Measurements from ENCODE around the gene ABHD17A. TPM values are rescaled to one million over a fixed set of nuclear protein-coding genes. Genes with fewer than 3 reads are reported as not detected.

Gene ABHD17A
- polyA plus RNA-seq, 3 donors, result 69.8 to 96.1 (median 79.0) TPM

DNA sequence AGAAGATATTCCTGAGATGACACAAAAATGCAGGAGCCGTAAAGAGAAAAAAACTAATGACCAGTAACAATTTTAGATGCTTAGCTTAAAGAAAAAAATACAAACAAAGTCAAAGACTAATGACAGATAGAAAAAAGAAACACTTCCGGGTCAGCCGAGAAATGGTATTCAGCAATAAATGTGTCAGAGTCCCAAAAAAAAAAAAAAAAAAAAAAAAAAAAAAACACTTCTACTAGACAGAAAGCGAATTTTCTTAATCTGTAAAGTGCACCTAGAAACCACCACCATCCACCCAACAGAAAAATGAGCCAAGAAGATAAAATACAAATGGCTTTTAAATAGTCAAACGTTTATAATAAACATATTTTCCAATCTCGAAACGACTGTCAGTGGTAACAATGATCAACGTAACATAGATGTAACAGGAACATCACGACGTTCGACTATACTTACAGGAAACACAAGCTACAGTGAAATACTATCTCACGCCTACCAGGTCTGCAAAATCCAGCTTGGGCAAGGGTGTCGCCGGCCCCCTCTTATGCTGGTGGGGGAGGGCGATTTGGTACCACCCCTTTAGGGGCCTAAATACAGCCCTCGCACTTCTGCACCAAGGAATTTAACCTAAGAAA is 10.6 kb downstream of the ABHD17A start:
- no CpG with 5 or more reads among the region's 16 CpGs for WGBS (ENCODE audit: insufficient coverage)
- Histone ChIP-seq H3K36me3 (replicated peaks in 1 of 2; ENCODE audit: control insufficient read depth in 1 of 2, insufficient read depth in 2 of 2, low read length in 2 of 2) (peaks cover 14 to 27% of the 10 kb centered on the region in 2 donors), H3K27me3 (ENCODE audit: control insufficient read depth in 2 of 2, insufficient read depth in 2 of 2, low read length in 2 of 2) (no peaks in the 10 kb centered on the region), H3K9ac (ENCODE audit: insufficient read depth, low read length, poor library complexity, severe bottlenecking) (peak overlapping the region; percentile 97), H3K4me1 (ENCODE audit: control insufficient read depth in 1 of 2, insufficient read depth in 2 of 2, low read length in 2 of 2) (peaks cover 27 to 32% of the 10 kb centered on the region in 2 donors), H3K4me2 (replicated peaks; ENCODE audit: extremely low read depth, low read length, poor library complexity, severe bottlenecking) (peak overlapping the region; percentile 84), H3K79me2 (ENCODE audit: insufficient read depth, low read length) (peaks cover 62% of the 10 kb centered on the region), H3K4me3 (replicated peaks in 1 of 3; ENCODE audit: low read depth in 2 of 3, low read length in 3 of 3) (peak overlapping the region; percentile 92 to 98 (median 92)), H4K20me1 (ENCODE audit: insufficient read depth, low read length) (peaks cover 52% of the 10 kb centered on the region), H3K27ac (ENCODE audit: low read depth in 1 of 2, low read length in 2 of 2) (peak overlapping the region; percentile 20 to 98), H3K9me3 (replicated peaks in 1 of 2; ENCODE audit: control insufficient read depth in 1 of 2, insufficient read depth in 1 of 2, low read length in 2 of 2) (no peaks in the 10 kb centered on the region), H2AFZ (ENCODE audit: insufficient read depth, low read depth, low read length, poor library complexity, severe bottlenecking) (no peak overlapping the region)
- H3K4me1 Mint-ChIP-seq, result peaks cover 25% of the 10 kb centered on the region
- intact Hi-C loops (cut with micrococcal nuclease), result no loop called here
- H3K27me3 Mint-ChIP-seq (ENCODE audit: low read depth in 3 of 3), result no peaks in the 10 kb centered on the region
- H3K4me3 Mint-ChIP-seq, result peak overlapping the region; percentile 97 to 98
- peak in 2 of 3 donors; percentile 51 to 56 for DNase-seq
- peak overlapping the region; percentile 85 to 97 (median 94) for H3K27ac Mint-ChIP-seq
- TF ChIP-seq, protein P1, sequence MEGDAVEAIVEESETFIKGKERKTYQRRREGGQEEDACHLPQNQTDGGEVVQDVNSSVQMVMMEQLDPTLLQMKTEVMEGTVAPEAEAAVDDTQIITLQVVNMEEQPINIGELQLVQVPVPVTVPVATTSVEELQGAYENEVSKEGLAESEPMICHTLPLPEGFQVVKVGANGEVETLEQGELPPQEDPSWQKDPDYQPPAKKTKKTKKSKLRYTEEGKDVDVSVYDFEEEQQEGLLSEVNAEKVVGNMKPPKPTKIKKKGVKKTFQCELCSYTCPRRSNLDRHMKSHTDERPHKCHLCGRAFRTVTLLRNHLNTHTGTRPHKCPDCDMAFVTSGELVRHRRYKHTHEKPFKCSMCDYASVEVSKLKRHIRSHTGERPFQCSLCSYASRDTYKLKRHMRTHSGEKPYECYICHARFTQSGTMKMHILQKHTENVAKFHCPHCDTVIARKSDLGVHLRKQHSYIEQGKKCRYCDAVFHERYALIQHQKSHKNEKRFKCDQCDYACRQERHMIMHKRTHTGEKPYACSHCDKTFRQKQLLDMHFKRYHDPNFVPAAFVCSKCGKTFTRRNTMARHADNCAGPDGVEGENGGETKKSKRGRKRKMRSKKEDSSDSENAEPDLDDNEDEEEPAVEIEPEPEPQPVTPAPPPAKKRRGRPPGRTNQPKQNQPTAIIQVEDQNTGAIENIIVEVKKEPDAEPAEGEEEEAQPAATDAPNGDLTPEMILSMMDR (IDR thresholded peaks at IDR 0.05), result no peak
- H3K9me3 Mint-ChIP-seq, result no peaks in the 10 kb centered on the region
- H3K36me3 Mint-ChIP-seq, result peaks cover 7 to 21% of the 10 kb centered on the region in 2 donors

DNA sequence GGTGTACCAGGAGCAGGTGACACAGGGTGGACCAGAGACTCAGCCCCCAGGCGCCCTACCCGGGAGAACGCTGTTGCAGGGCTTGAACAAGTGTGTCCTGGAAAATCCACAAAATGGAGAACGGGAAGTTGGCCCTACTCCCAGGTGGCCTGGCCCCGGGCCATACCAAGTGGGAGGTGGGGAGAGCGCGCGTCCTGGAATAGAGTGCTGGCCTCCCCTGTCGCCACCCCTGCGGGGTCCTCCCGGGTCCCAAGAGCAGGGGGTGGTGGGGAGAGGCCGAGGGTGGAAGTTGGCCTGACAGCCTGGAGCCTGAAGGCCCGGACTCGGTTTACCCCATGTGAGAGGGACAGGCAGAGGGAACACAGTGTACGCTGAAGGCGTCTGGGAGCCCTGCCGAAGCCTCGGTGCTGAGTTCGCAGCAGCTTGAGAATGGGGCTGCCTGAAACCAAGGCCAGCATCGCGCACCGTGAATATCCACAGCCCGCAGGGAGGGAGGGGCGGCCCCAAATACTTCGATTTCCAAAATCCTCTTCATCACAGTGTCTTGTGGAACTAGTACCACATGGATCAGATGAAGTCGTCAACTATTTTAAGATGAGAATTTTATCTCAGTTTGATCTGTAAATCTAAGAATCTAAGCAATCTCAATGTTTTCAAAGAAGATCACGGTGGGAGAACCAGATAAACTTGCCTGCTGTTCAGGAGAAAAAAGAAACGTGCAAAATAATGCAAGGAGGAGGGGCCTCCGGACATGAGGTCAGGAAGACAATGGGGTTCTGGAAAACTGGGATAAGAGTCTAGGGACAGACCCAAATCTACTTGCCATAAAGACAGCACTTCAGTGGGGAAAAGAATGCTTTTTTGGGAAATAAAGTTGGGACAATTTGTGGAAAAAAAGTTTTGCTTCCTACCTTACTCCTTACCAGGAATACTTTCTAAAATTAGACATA is 11.5 kb downstream of the ABHD17A start:
- peak overlapping the region in 1 of 3 experiments; percentile 92 for H3K4me3 ChIP-seq (replicated peaks in 1 of 3; ENCODE audit: low read depth in 2 of 3, low read length in 3 of 3)
- Mint-ChIP-seq H3K4me3 (peak overlapping the region; percentile 72 to 97), H3K9me3 (no peaks in the 10 kb centered on the region), H3K4me1 (peaks cover 25% of the 10 kb centered on the region), H3K27me3 (ENCODE audit: low read depth in 3 of 3) (no peaks in the 10 kb centered on the region), H3K27ac (peak overlapping the region; percentile 85 to 97 (median 94)), H3K36me3 (peaks cover 7 to 26% of the 10 kb centered on the region in 2 donors)
- peak overlapping the region; percentile 84 for H3K4me2 ChIP-seq (replicated peaks; ENCODE audit: extremely low read depth, low read length, poor library complexity, severe bottlenecking)
- H3K27ac ChIP-seq (ENCODE audit: low read depth in 1 of 2, low read length in 2 of 2), result peak overlapping the region in 1 of 2 donors; percentile 98
- WGBS (ENCODE audit: insufficient coverage), result 81% methylated on average over 15 of the region's 29 CpGs
- H2AFZ ChIP-seq (ENCODE audit: insufficient read depth, low read depth, low read length, poor library complexity, severe bottlenecking), result no peak overlapping the region
- TF ChIP-seq, protein P1 (IDR thresholded peaks at IDR 0.05), result no peak
- no peaks in the 10 kb centered on the region for H3K9me3 ChIP-seq (replicated peaks in 1 of 2; ENCODE audit: control insufficient read depth in 1 of 2, insufficient read depth in 1 of 2, low read length in 2 of 2)
- H3K36me3 ChIP-seq (replicated peaks in 1 of 2; ENCODE audit: control insufficient read depth in 1 of 2, insufficient read depth in 2 of 2, low read length in 2 of 2), result peaks cover 14 to 27% of the 10 kb centered on the region in 2 donors
- peaks cover 52% of the 10 kb centered on the region for H4K20me1 ChIP-seq (ENCODE audit: insufficient read depth, low read length)
- H3K4me1 ChIP-seq (ENCODE audit: control insufficient read depth in 1 of 2, insufficient read depth in 2 of 2, low read length in 2 of 2), result peaks cover 27 to 32% of the 10 kb centered on the region in 2 donors
- no peak overlapping the region for H3K9ac ChIP-seq (ENCODE audit: insufficient read depth, low read length, poor library complexity, severe bottlenecking)
- H3K27me3 ChIP-seq (ENCODE audit: control insufficient read depth in 2 of 2, insufficient read depth in 2 of 2, low read length in 2 of 2), result no peaks in the 10 kb centered on the region
- intact Hi-C loops (cut with micrococcal nuclease), result no loop called here
- DNase-seq, result no peak
- peaks cover 66% of the 10 kb centered on the region for H3K79me2 ChIP-seq (ENCODE audit: insufficient read depth, low read length)

All from CD14-positive monocyte (primary cell).